Heart left ventricle (tissue), 16 donors: ENCODE measurements around the gene KRTAP23-1. TPM values are rescaled to one million over a fixed set of nuclear protein-coding genes. Genes with fewer than 3 reads are reported as not detected.

Source experiments
- ATAC-seq, 4 donors: fragments of 200-7000 bp; cut with Tn5 transposase; one replicate each; pipeline ENCODE4 v1.9.1; 2020 to 2022; ENCODE audit warnings: moderate library complexity in 4 of 4, mild to moderate bottlenecking in 3 of 4, moderate number of reproducible peaks in 1 of 4
- DNase-seq, 5 donors: peaks; one replicate each; pipeline ENCODE4 v3.0.0-alpha.2; 2020
- H3K27ac ChIP-seq, 12 donors: fragments of 200-600 bp; sonication (generic) in 4 of 12; one replicate each; pipeline versions ENCODE4 v1.5.0 to v1.8.0; 2016 to 2022; ENCODE audit warnings: mild to moderate bottlenecking in 2 of 12
- H3K27me3 ChIP-seq, 9 donors: fragments of 200-600 bp; sonication (generic) in 2 of 9; one replicate each; pipeline versions ENCODE4 v1.5.1 to v1.8.0; 2016 to 2022; ENCODE audit warnings: mild to moderate bottlenecking in 3 of 9
- H3K36me3 ChIP-seq, 9 donors: fragments of 200-600 bp; sonication (generic) in 2 of 9; one replicate each; pipeline versions ENCODE4 v1.5.0 to v1.8.0; 2018 to 2022; ENCODE audit warnings: mild to moderate bottlenecking in 2 of 9
- H3K4me1 ChIP-seq, 12 donors: fragments of 200-600 bp; sonication (generic) in 4 of 12; one replicate each; pipeline versions ENCODE4 v1.5.0 to v1.8.0; 2016 to 2022; ENCODE audit warnings: mild to moderate bottlenecking in 3 of 12
- H3K4me3 ChIP-seq, 12 donors: fragments of 200-600 bp; sonication (generic) in 4 of 12; one replicate each; pipeline versions ENCODE4 v1.5.0 to v1.8.0; 2017 to 2022; ENCODE audit warnings: mild to moderate bottlenecking in 9 of 12, moderate library complexity in 4 of 12
- H3K9me3 ChIP-seq, 12 donors: fragments of 200-600 bp; sonication (generic) in 4 of 12; one replicate each; pipeline versions ENCODE4 v1.5.0 to v1.8.0; 2016 to 2022; ENCODE audit warnings: mild to moderate bottlenecking in 1 of 12
- CTCF ChIP-seq, 12 donors: fragments of 200-600 bp; sonication (generic) in 4 of 12; IDR thresholded peaks; one replicate each; pipeline versions ENCODE4 v1.5.0 to v1.8.0; 2018 to 2022; ENCODE audit warnings: antibody characterized with exemption in 12 of 12, mild to moderate bottlenecking in 5 of 12
- POLR2A ChIP-seq, 2 donors: fragments of 450-650 bp; IDR thresholded peaks; one replicate each; pipeline ENCODE4 v1.6.1; 2017; ENCODE audit warnings: antibody characterized with exemption in 2 of 2, mild to moderate bottlenecking in 2 of 2, moderate library complexity in 2 of 2
- WGBS, 4 donors: extraction: QIAGEN DNeasy Blood & Tissue Kit in 2 of 4; methylation state at CpG; one replicate each; pipeline versions ENCODE4 v1.1.5 to v1.1.7; 2013 to 2018; 5-methylcytosine and 5-hydroxymethylcytosine counted together
- intact Hi-C, 10 donors: fragments of 100-400 bp; cut with DNase I; formaldehyde crosslinking; loops; one replicate each; pipeline versions ENCODE4 v1.11.1 to v1.14.2; 2022
- polyA plus RNA-seq, 2 donors: library from polyadenylated mRNA; stranded (reverse); fragments of 200-250 nt; gene quantifications; one replicate each; pipeline ENCODE4 v1.2.3, GENCODE V29; 2013
- total RNA-seq, 9 donors: library from RNA; depleted of rRNA in 2 of 9; stranded (reverse); fragments of >200 nt in 2 of 9; fragmentation: NEBNext Ultra II Directional in 3 of 9; extraction: Animal tissue kit (Norgen Biotek cat#: 25700) in 3 of 9; gene quantifications; one replicate each; pipeline versions ENCODE4 v1.1.0 to v1.2.4, GENCODE V29; 2016 to 2023
- donor health status: ischemic (EF 13 %, LVEDD 7.1; RV severe dilation, severe dysfunction).
- donor health status: healthy with polysubstance abuse.
- donor health status: DM: no; HTN: yes; CAD: no.
- donor health status: DM: no; HTN: no; CAD: no.
- donor health status: ischemic (EF 25% LVEDD 6.9; RV normal size, moderate dysfunction).
- donor health status: ischemic (EF 25% LVEDD 5.7; RV mildly dilated, moderate dysfunction).
- donor health status: healthy.
- donor health status: DM: yes; HTN: yes; CAD: no.
- donor health status: ischemic (EF 35%, LVEDD 5.7; RV mildly dilated, moderate dysfunction).
- donor health status: nonischemic (EF 11% LVEDD 7.7; RV severe dilation, severe dysfunction).
- donor health status: DM: yes; HTN: yes; CAD: no.
- donor health status: PGD.
- donor health status: ischemic (EF 29% LVEDD 5.4; RV normal size, mild dysfunction).
- donor health status: nonischemic (EF 23%, LVEDD 6.1; RV moderate dilation, normal function).

Gene KRTAP23-1
- total and polyA plus RNA-seq, 11 donors = not detected

DNA sequence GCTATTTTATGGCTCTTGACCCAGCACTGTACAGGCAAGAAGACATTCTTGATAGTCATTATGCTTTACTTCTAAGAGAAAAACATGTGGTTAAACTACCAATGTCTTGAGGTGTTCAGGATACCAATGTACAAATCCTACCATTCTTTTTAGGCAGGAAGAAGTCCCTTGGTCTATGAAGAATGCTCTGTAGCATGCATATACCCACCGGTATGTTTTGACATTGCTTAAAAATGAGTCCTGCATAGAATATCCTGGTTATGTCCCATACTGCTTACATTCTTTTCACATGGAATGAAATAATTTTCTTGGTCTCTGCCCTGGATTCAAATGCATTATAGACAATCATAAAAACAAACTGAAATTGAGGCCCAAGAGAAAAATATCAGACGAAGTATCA, 15.7 kb downstream of the KRTAP23-1 start:
- intact Hi-C loops = no loop called here
- DNase-seq = no peak
- Histone ChIP-seq H3K36me3 (no peaks in the 10 kb centered on the region), H3K9me3 (no peaks in the 10 kb centered on the region), H3K4me1 (no peaks in the 10 kb centered on the region), H3K27ac (no peak overlapping the region), H3K27me3 (no peaks in the 10 kb centered on the region), H3K4me3 (no peak overlapping the region)
- TF ChIP-seq CTCF (IDR thresholded peaks at IDR 0.05) (no peak), POLR2A (IDR thresholded peaks at IDR 0.05) (no peak)
- 86 to 93% (median 87%) methylated on average over 2 of the region's 2 CpGs for WGBS, 4 donors
- ATAC-seq = no peak

DNA sequence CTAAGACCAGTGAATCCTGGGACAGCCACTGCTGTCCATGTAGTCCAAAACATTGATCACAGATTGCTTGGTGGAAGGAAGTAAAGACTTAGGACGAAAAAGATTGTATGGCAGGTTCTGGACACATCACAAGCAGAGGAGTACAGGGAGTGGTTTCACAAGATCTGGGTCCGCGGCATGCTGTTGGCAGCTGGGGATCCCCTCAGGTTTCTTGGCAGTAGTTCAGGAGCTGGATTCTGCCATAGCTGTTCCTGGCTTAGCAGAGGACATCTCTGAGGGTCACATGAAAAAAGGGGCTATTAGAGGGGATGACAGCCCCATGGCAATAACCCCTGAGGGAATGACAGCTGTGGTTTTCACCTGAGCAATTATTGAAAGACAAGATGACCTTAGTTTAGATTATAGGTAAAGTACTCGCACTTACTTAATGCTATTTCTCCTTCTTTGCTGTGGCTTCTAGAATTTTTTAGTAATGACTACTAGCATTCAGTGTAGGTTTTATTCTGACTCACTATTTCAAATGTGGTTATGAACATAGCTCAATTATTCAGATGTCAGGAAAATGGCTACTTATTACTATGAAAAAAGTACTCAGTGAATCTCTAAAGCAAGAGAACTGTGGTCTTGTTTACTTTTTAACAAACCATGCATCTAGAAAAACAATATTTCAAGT, 19.1 kb downstream of the KRTAP23-1 start:
- no peak overlapping the region for H3K27ac ChIP-seq
- no peak overlapping the region for H3K4me3 ChIP-seq
- TF ChIP-seq POLR2A (IDR thresholded peaks at IDR 0.05) = no peak
- no peak for TF ChIP-seq CTCF (IDR thresholded peaks at IDR 0.05)
- no peak for ATAC-seq
- 68 to 88% (median 78%) methylated on average over 4 of the region's 4 CpGs for WGBS, 4 donors
- no peaks in the 10 kb centered on the region for H3K36me3 ChIP-seq
- H3K27me3 ChIP-seq = no peaks in the 10 kb centered on the region
- intact Hi-C loops = no loop called here
- DNase-seq = no peak
- H3K9me3 ChIP-seq = peaks cover 0 to 20% (median 4%) of the 10 kb centered on the region in 12 donors
- H3K4me1 ChIP-seq = no peaks in the 10 kb centered on the region

DNA sequence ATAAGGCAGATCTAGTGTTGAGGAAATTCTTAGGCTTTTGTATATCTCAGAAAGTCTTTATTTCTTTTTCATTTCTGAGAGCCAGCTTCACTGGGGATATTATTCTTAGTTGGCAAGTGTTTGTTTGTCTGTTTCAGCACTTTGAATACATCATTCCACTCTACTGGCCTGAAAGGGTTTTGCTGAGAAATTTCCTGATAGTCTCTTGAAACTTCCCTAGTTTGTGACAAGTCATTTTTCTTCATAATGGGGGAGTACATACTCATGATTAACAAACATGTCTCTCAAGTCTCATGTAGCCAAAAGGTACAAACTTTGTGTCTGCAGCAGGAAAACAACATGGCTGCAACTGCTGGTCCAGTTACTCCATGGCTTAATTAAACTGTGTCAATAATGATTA, 22.0 kb downstream of the KRTAP23-1 start:
- DNase-seq = no peak
- TF ChIP-seq POLR2A (IDR thresholded peaks at IDR 0.05) = no peak
- no peak for TF ChIP-seq CTCF (IDR thresholded peaks at IDR 0.05)

DNA sequence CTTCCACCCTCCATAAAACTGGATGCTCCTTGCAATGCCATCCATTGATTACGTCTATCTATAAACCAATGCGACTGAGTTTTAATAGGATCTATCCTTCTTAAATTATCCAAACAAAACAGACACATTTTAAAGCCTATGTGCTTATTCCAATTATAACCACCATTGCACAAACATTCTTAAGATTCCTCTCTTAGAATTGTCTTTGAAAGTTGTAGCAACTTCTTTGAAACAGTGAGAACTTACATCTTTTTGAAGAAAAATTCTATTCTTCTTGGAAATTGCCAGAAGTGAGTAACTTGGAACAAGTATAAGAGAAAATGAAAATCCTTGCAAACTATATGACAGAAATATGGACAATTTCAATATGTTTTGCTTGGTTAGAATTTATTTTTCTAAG, 28.2 kb downstream of the KRTAP23-1 start, which contains the start of gene KRTAP26-1:
TSS of gene KRTAP26-1 (minus strand) at position 101 of the 400 bp plus-strand sequence. CDS start 280 bp downstream, outside the sequence.
- H3K36me3 ChIP-seq = no peaks in the 10 kb centered on the region
- H3K9me3 ChIP-seq = no peaks in the 10 kb centered on the region
- WGBS, 4 donors = 85 to 94% (median 91%) methylated on average over 2 of the region's 2 CpGs
- no peak within 1 kb of the TSS for H3K4me3 ChIP-seq
- DNase-seq = no peak
- TF ChIP-seq POLR2A (IDR thresholded peaks at IDR 0.05) = no peak
- no peak for TF ChIP-seq CTCF (IDR thresholded peaks at IDR 0.05)
- H3K27ac ChIP-seq = no peak within 1 kb of the TSS
- peaks cover 0 to under 1% (median 0%) of the 10 kb centered on the region in 9 donors for H3K27me3 ChIP-seq
- ATAC-seq = no peak
- H3K4me1 ChIP-seq = no peaks in the 10 kb centered on the region
- intact Hi-C loops = no loop called here

More for the DNA sequence above, 22.0 kb downstream of the KRTAP23-1 start:
- Histone ChIP-seq H3K4me1 (no peaks in the 10 kb centered on the region), H3K36me3 (no peaks in the 10 kb centered on the region), H3K4me3 (no peak overlapping the region), H3K27me3 (no peaks in the 10 kb centered on the region), H3K27ac (no peak overlapping the region), H3K9me3 (peaks cover 0 to 20% (median 4%) of the 10 kb centered on the region in 12 donors)
- ATAC-seq = no peak
- intact Hi-C loops = no loop called here
